ENCODE measurements around the gene MAP2K6.

MAP2K6 gene

DNA sequence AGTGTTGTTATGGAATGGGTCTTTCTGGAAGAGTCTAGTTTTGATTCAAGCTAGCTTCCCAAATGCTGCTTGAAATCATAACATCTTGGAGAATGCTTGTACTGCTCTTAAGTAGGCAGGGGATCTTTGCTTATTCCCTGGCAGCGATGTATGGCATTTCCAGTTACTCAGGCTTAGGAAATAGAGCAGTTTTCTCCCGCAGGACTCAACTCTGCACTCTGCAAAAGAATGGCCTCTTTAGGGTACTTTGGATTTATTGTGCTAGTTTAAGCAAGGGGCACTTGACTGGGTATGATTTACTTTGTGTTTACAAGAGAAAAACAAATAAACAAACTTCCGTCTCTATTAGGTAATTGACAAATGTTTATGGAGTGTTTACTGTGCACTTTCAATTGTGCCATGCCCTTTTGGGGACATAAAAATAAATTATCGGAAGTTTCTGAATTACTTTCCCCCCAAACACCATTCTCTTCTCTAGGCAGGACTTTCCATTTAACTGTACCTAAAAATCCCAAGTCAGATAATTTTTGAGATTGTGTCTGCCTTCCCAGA is 164.0 kb downstream of the MAP2K6 start:
- no peak overlapping the region for H3K4me3 ChIP-seq (ENCODE audit: low read length)
- no peak for DNase-seq (ENCODE audit: low read depth)
- TF ChIP-seq, protein P1, sequence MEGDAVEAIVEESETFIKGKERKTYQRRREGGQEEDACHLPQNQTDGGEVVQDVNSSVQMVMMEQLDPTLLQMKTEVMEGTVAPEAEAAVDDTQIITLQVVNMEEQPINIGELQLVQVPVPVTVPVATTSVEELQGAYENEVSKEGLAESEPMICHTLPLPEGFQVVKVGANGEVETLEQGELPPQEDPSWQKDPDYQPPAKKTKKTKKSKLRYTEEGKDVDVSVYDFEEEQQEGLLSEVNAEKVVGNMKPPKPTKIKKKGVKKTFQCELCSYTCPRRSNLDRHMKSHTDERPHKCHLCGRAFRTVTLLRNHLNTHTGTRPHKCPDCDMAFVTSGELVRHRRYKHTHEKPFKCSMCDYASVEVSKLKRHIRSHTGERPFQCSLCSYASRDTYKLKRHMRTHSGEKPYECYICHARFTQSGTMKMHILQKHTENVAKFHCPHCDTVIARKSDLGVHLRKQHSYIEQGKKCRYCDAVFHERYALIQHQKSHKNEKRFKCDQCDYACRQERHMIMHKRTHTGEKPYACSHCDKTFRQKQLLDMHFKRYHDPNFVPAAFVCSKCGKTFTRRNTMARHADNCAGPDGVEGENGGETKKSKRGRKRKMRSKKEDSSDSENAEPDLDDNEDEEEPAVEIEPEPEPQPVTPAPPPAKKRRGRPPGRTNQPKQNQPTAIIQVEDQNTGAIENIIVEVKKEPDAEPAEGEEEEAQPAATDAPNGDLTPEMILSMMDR (conservative IDR thresholded peaks at IDR 0.05; ENCODE audit: low read depth, low read length): no peak

DNA sequence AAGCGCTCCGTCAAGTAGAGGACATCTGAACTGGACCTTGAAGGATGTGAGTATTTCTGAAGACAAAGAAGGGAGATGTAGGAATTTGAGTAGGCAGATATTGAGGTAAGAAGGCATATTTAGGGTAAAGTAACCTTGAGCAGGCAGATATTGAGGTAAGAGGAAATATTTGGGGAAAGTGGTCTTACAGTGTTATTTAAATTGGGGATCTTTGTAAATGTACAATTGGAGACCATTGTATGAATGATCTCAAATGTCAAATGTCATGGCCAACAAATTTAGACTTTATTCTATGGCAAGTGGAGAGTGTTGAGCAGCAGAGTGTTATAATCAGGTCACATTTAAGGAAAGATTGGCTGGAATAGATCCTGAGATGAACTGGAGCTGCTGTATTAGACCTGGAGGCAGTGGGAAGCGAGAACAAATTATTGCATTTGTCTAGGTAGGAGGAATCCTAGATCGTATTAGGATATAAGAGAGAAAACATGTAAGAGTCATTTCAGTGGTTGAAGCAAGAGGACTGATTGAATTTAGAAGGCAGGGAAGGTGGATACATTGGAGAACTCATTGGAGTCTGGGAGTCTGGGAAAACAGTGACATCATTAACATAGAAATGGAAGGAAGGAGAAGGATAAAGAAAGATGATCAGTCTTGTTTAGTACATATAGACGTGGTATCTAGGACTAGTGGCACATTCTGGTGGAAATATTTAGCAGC is 165.6 kb downstream of the MAP2K6 start:
- TF ChIP-seq, protein P1 (conservative IDR thresholded peaks at IDR 0.05; ENCODE audit: low read depth, low read length): no peak
- no peak overlapping the region for H3K4me3 ChIP-seq (ENCODE audit: low read length)
- no peak for DNase-seq (ENCODE audit: low read depth)

DNA sequence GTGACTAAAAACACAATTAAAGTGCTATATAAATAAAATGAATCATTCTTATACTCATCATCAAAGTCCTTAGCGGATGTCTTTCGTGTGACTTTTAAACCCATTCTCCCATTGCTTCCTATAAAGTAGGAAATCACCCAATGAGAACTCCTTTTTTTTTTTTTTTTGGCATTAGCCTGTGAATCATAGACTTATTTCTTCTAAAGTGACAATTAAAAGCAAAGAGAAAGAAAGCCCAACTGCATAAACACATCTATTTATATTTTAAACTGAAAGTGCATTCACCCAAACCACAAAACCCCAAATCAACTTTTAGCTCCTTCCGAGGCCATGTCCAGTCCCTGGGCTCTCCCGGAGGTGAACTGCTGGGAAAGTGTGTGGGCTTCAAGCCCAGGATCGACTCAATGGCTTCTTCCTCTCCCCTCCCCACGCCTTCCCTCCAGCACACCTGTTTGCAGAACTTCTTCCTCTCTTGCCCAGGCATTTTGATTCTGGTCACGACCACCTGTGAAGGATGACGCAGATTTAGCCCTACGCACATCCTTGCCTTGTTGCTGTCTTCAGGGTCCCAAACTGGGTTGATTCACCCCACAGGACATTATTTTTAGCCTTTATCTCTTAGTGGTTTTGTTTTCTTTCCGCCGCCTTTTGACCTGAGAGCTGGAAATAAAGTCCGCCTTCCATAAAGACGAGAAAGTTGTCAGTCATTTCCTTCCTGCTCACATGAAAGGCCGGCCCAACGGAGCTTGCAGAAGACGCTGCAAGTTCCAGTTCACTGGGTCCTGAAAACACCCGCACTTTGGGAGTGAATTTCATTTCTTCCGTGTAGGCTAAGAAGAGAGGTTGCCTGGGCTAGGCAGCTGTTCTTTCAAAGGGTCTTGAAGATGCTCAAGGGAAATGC is 166.8 kb downstream of the MAP2K6 start:
- no peak overlapping the region for H3K4me3 ChIP-seq (ENCODE audit: low read length)
- TF ChIP-seq, protein P1 (conservative IDR thresholded peaks at IDR 0.05; ENCODE audit: low read depth, low read length): no peak
- DNase-seq (ENCODE audit: low read depth): no peak

DNA sequence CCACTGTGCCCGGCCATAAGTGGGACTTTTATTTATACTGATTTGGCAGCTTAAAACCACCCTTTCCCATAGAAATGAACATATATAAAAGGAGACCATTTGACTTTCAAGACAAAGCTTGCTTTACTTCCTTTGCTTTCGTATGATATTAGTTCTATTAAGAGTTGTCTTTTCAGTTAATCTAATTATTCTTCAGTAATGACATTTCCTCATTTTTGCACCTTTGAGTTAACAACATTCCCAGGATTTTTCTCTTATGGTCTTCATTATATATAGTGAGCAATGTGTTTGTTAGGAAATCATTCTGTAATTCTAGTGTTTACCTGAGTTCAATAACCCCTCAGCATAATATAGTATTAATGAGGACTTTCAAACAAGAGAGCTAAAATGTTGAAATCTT is 173.8 kb downstream of the MAP2K6 start:
- no peak overlapping the region for H3K4me3 ChIP-seq (ENCODE audit: low read length)
- no peak for DNase-seq (ENCODE audit: low read depth)
- TF ChIP-seq, protein P1 (conservative IDR thresholded peaks at IDR 0.05; ENCODE audit: low read depth, low read length): no peak

DNA sequence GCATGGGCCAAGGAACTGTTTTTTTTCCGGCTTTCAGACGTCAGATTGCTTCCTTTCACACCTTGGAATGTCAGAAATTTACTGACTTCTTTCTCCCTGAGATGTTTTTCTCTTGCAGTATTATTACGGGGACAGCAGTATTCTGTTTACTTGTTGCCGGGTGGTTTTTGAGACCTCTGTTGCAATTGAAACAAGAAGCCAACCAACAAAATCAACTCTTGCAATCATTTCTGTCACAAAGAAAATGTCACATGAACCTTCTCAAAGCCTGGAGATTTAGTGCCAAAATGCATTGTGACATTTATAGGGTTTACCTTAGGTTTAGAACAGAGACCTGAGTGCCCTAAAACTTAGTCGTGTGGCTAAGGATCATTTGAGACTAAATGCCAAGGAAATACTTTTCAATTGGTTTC is 174.3 kb downstream of the MAP2K6 start:
- TF ChIP-seq, protein P1 (conservative IDR thresholded peaks at IDR 0.05; ENCODE audit: low read depth, low read length): no peak
- H3K4me3 ChIP-seq (ENCODE audit: low read length): no peak overlapping the region
- DNase-seq (ENCODE audit: low read depth): no peak

DNA sequence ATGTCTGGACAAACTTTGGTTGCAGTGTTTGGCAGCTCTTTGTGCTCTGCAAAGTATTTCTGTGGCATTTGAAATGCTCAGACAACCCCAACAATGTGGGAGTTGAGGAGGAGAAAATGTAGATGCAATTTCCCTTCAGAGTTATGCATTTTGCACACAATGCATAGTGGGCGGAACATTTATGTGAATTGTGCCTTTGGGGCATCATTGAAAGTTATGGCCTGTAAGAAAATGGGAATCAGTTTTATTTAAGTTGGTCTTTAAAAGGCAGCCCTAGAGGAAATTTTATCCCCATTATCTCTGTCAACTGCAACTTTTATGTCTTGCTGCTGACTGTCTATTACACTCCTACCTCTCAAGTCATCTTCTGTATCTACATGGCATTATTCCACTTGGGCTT is 176.2 kb downstream of the MAP2K6 start:
- no peak for DNase-seq (ENCODE audit: low read depth)
- no peak overlapping the region for H3K4me3 ChIP-seq (ENCODE audit: low read length)
- TF ChIP-seq, protein P1 (conservative IDR thresholded peaks at IDR 0.05; ENCODE audit: low read depth, low read length): no peak
